PC-3 (cell line): ENCODE measurements around the gene SLC25A11.
A peak's percentile ranks its signal among the peaks of the same experiment; 100 is the strongest.

Experiments used
- EZH2 ChIP-seq: fragments of 300-600 bp; sonication (generic); IDR thresholded peaks from one replicate; pipeline ENCODE4 v1.6.1; 2017; ENCODE audit warnings: antibody characterized with exemption, mild to moderate bottlenecking, low read length; ENCODE audit not compliant: unreplicated experiment
- EZH2phosphoT487 ChIP-seq: fragments of 300-600 bp; sonication (generic); IDR thresholded peaks from 2 replicates; pipeline ENCODE4 v1.6.1; 2018; ENCODE audit warnings: mild to moderate bottlenecking, antibody characterized with exemption, low read length, borderline replicate concordance
- TF ChIP-seq, protein P1 (sequence below): fragments of 300-600 bp; sonication (generic); conservative IDR thresholded peaks from 2 replicates; pipeline ENCODE4 v1.5.1; 2017; ENCODE audit warnings: antibody characterized with exemption, low read depth, mild to moderate bottlenecking, low read length

DNA sequence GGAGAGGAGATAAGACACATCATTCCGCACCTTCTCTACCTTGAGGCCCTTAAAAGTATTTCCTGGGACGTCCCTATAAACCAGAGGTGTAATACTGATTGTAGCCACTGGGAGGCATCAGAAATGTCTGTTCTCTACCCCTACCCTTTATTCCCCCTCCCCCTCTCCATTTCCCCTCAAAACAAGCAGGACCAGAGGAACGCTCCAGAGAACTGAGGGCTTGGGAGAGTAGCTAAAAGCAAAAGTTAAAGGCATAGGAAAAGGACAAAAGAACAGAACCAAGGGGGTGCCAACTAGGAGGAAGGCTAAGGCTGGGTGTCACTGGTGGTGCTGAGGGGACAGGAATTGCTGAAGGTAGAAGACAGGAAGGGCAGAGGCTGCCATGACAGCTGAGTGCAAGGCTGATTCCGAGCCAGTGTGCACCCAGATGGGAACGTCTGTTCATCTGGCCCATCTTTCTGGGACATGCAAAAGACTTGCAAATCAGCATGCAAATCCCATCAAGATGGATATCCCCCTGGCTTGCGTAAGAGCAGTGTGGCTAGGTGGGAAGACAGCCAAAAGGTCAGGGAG lies 40.9 kb upstream of the SLC25A11 start:
- TF ChIP-seq, protein P1, sequence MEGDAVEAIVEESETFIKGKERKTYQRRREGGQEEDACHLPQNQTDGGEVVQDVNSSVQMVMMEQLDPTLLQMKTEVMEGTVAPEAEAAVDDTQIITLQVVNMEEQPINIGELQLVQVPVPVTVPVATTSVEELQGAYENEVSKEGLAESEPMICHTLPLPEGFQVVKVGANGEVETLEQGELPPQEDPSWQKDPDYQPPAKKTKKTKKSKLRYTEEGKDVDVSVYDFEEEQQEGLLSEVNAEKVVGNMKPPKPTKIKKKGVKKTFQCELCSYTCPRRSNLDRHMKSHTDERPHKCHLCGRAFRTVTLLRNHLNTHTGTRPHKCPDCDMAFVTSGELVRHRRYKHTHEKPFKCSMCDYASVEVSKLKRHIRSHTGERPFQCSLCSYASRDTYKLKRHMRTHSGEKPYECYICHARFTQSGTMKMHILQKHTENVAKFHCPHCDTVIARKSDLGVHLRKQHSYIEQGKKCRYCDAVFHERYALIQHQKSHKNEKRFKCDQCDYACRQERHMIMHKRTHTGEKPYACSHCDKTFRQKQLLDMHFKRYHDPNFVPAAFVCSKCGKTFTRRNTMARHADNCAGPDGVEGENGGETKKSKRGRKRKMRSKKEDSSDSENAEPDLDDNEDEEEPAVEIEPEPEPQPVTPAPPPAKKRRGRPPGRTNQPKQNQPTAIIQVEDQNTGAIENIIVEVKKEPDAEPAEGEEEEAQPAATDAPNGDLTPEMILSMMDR = peak; percentile 71
- no peak for TF ChIP-seq EZH2
- no peak for TF ChIP-seq EZH2phosphoT487
